ENCODE measurements around the gene BARHL1. TPM values are rescaled to one million over a fixed set of nuclear protein-coding genes. Genes with fewer than 3 reads are reported as not detected.

The BARHL1 gene
- total RNA-seq, 1 experiment from 2014 or later: not detected

GRCh38 chr9:132634327-132634726 lies 51.9 kb downstream of the BARHL1 start:
- H4K8ac ChIP-seq (replicated peaks; ENCODE audit: insufficient read length, low read depth, low read length): no peak overlapping the region
- no peaks in the 10 kb centered on the region for H4K20me1 ChIP-seq (ENCODE audit: control insufficient read depth, insufficient read depth, insufficient read length)
- no peak overlapping the region for H3K4me2 ChIP-seq (ENCODE audit: insufficient read depth, insufficient read length, low read length)
- H3K9ac ChIP-seq (ENCODE audit: extremely low read depth, insufficient read length, low read length): no peak overlapping the region
- whole genome bisulfite sequencing (ENCODE audit: extremely low coverage, insufficient read length, low lambda C conversion rate): no CpG with 5 or more reads among the region's 3 CpGs
- H4K91ac ChIP-seq (ENCODE audit: insufficient read length, low read depth, low read length): no peak overlapping the region
- Mint-ChIP-seq H3K27me3 (ENCODE audit: low read depth) (no peaks in the 10 kb centered on the region), H3K4me1 (no peaks in the 10 kb centered on the region), H3K27ac (no peak overlapping the region), H3K36me3 (ENCODE audit: insufficient read depth in 1 of 3, low read depth in 3 of 3) (peaks cover 14 to 47% (median 26%) of the 10 kb centered on the region in 3 experiments; a peak in 6 of 7 replicates), H3K9me3 (no peaks in the 10 kb centered on the region), H3K4me3 (no peak overlapping the region)
- DNase-seq: no peak
- H3K23ac ChIP-seq (ENCODE audit: insufficient read length, low read depth, low read length): no peak overlapping the region
- no peak overlapping the region for H3K18ac ChIP-seq (ENCODE audit: insufficient read length, low read depth, low read length)
- H2AFZ ChIP-seq (ENCODE audit: low read length): no peak overlapping the region
- no peak overlapping the region for H4K5ac ChIP-seq (ENCODE audit: insufficient read length, low read depth, low read length)
- peaks cover 2% of the 10 kb centered on the region; the same call in 1 of the 2 replicates for H3K79me2 ChIP-seq (ENCODE audit: insufficient read depth, low read length)
- H3K14ac ChIP-seq (ENCODE audit: insufficient read depth, low read length): no peak overlapping the region
- no peak overlapping the region for H2BK120ac ChIP-seq (ENCODE audit: low read depth, low read length, poor library complexity, severe bottlenecking)
- no peaks in the 10 kb centered on the region for H3K79me1 ChIP-seq (ENCODE audit: insufficient read depth, low read depth, low read length, poor library complexity, severe bottlenecking)
- no peak overlapping the region for H2BK12ac ChIP-seq (ENCODE audit: insufficient read length, low read depth, low read length)
- H3T11ph ChIP-seq (ENCODE audit: low read length): no peak overlapping the region
- H3K23me2 ChIP-seq (ENCODE audit: insufficient read length, low read depth, low read length, poor library complexity, severe bottlenecking): no peaks in the 10 kb centered on the region
- no peak for TF ChIP-seq CTCF (conservative IDR thresholded peaks at IDR 0.05)
- no peaks in the 10 kb centered on the region for H3K27me3 ChIP-seq (ENCODE audit: insufficient read depth, low read length)
- H2BK20ac ChIP-seq (ENCODE audit: low read depth, low read length, poor library complexity, severe bottlenecking): no peak overlapping the region
- no peak overlapping the region for H3K56ac ChIP-seq (ENCODE audit: insufficient read length, low read depth, low read length)
- no peak overlapping the region for H2AK5ac ChIP-seq (ENCODE audit: insufficient read length, low read length)
- no peak overlapping the region for H2BK15ac ChIP-seq (ENCODE audit: low read depth, low read length)
- H3K9me3 ChIP-seq (ENCODE audit: control insufficient read depth, low read depth, low read length): no peaks in the 10 kb centered on the region
- H3K4me1 ChIP-seq (ENCODE audit: insufficient read depth, low read length): no peaks in the 10 kb centered on the region
- no peak overlapping the region for H3K4ac ChIP-seq (ENCODE audit: low read depth, low read length)
- no peak overlapping the region for H3K27ac ChIP-seq (ENCODE audit: insufficient read length, low read depth, low read length)
- H2BK5ac ChIP-seq (ENCODE audit: insufficient read length, low read length): no peak overlapping the region
